GM12891 (cell line): ENCODE measurements around the gene OR7C2.

Source experiments
- POLR2A ChIP-seq: IDR thresholded peaks from 2 replicates; pipeline ENCODE4 v1.6.1; 2011; ENCODE audit warnings: low read depth, low read length, control low read depth
- POLR2AphosphoS5 ChIP-seq: IDR thresholded peaks from 2 replicates; pipeline ENCODE4 v1.6.1; 2011; ENCODE audit warnings: low read depth, low read length, control low read depth
- SPI1 ChIP-seq: IDR thresholded peaks from 2 replicates; pipeline ENCODE4 v1.6.1; 2011; ENCODE audit warnings: low read depth, low read length, control low read depth
- TAF1 ChIP-seq: IDR thresholded peaks from 2 replicates; pipeline ENCODE4 v1.6.1; 2011; ENCODE audit warnings: low read depth, low read length, control low read depth

GRCh38 chr19:14954071-14954655, 12.9 kb downstream of the OR7C2 start:
- TF ChIP-seq TAF1: no peak
- TF ChIP-seq POLR2AphosphoS5: no peak
- no peak for TF ChIP-seq SPI1
- TF ChIP-seq POLR2A: no peak
